NCI-H1092 treated with DMSO at 0.1 percent for 48 hours (cell line): Measurements from ENCODE around the gene DCTPP1.
"Not testable (repeated sequence)": the region's sequence is repeated elsewhere in the genome, so short reads cannot be mapped to it uniquely, and the experiment has no call there.

ENCODE experiments used
- DNase-seq: peaks from one replicate; lab custom pipeline; 2025; lab: John Stamatoyannopoulos, UW

Gene DCTPP1

DNA sequence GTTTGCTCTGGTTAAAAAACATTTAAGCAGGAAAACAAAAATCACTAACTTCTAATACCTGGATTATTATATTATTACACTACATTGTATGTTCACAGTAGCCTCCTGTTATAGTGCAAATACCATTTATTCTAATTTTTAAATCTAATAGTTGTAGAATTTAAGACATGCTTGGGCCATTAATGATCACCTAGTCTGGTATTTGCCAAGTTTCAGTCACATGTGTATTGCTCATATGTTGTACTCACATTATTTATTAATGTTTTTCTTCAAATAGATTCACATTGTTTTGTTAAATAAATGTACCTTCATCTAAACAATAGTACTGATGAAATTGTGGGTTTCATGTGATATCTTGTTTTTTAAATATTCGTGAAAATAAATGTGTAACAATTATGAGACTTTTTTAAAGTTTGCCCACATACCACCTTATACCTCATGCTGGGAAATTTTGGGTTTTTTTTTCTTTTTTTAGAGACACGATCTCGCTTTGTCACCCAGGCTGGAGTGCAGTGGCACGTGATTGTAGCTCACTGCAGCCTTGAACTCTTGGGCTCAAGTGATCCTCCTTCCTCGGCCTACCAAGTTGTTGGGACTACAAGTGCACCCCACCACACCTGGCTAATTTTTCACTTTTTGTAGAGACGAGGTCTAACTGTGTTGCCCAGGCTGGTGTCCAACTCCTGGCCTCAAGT, 16.6 kb downstream of the DCTPP1 start:
- no peak for DNase-seq

DNA sequence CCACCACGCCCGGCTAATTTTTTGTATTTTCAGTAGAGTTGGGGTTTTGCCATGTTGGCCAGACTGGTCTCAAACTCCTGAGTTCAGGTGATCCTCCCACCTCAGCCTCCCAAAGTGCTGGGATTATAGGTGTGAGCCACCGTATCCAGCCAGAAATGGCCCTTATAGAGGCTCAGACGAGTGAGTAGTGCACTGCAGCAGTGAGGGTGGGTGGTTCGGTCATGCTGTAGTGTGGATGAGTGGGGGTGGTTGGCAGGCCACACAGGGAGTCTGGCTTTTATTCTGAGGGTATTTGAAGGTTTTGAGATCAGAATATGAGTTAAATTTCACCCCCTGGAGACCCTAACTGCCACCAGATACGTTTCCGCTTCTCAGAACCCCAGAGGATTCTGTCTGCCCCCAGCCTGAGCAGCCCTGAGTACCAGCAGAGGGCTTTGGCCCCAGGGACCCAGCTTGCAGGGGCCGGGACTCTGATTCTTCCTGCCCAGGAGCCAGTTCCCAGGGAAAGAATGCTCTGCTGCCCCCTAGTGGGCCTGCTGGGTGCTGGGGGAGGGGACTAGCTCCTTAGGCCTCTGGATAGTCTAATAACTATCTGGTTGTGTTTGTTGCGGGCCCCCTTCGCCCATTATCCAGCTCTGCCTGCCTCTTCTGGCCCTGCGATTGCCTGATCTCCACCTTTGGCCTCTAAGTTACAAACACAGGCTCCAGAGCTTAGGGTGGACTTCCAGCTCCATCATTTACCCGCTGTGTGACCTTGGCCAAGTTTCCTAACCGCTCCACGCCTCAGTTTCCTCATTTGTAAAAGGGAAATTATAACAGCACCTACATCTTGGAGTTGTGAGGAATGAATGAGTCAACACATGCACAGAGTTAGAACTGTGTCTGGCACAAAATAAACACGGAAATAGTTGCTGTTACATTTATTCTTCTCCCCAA, 20.4 kb downstream of the DCTPP1 start:
- peak; percentile 82 for DNase-seq

DNA sequence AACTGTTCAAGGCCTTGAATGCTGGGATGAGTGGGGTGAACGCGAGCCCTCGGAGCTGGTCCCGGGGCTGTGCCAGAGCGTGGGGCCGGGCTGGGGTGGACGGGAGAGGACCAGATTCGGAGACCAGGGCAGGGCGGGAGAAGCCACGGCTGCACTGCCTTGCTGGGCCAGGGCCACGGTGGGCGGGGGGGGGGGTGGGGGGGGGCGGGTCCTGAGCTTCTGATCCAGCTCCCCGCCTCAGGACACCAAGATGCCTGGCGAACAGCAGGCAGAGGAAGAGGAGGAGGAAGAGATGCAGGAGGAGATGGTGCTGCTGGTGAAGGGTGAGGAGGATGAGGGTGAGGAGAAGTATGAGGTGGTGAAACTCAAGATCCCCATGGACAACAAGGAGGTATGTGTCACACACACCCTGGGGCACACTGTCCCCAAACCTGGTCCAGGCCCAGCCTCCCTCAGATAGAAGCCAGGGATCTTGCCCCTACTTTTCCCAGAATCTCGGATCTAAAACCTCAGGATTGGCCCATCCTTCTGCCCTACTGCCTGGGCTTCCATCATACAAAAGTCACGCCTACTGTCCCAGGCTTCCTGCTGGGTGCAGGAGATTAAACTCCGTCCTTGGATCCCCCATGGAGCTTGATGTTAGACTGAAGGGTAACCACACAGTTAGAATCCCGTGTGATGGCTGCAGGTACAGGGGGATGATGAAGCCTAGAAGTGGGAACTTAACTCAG, 21.9 kb downstream of the DCTPP1 start:
- DNase-seq, result no peak

DNA sequence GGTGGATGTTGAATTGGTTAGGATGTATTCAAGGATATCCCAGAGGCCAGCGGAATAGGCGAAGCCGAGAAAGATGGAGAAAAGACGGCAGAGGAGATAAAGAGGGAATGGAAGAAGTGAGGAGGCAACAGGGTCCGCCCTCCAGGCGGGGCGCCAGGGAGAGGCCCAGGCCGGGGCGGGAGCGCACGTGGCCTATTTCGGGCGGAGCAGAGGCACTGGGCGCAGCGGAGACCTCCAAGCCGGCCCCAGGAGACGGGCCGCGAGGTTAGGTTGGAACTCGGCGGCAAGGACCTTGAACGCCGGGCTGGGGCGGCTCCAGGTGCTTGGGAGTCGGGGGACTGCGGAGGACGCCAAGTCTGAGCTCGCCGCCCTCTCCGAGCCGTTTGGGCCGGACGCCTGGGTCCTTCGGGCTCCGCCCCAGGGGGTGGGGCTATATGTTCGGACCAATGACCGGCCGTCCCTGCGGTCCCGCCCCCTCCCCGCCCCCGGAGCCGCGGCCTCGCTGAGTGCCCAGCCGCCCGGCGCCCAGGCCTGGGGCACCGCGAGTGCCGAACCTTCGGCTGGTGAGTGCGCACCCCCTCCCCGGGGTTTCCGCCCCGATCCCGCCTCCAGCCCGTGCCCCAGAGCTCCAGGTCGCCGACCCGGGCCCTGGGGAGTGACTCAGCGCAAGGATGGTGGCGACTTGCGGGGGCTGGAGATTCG, 22.6 kb downstream of the DCTPP1 start, which contains the start of gene ZNF771:
TSS of gene ZNF771 (plus strand) at position 505 of the 702 bp plus-strand sequence. CDS start 448 bp downstream, outside the sequence.
- peak; percentile 89 for DNase-seq

DNA sequence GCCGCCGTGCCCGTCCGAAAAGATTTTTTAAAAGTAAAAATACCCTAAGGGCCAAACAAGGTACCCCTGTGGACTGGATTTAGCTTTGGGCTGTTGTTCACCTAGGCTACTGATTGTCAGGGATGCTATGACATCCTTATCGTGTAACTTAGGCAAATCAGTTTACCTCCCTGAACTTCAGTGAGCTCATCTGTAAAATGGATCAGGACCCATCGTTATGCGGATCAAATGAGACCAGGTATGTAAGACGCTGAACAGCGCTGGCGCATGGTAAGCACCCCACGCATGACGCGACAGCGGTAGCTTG, 23.1 kb downstream of the DCTPP1 start:
- DNase-seq, result no peak

DNA sequence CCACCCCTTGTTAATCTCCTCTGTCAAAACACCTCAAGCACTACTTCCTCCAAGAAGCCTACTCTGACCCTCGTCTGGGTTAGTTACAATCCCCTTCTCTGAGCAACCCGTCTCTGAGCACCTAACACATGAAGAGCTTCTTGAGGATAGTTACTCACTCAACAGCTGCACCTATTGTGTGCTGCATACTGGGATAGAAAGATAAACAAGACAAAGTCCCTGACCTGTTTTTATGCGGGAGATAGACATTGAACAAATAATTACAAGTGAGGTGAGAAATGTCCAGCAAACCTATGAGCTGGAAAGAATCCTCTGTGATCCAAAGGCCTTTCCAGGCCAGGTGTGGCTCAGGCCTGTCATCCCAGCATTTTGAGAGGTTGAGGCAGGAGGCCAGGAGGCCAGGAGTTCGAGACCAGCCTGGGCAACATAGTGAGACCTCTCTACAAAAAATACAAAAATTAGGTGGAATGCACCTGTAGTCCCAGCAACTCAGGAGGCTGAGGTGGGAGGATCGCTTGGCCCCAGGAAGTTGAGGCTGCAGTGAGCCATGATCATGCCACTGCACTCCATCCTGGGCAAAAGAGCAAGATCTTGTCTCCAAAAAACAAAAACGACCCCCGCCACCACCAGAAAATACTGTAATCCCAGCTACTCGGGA, 27.9 kb downstream of the DCTPP1 start:
- DNase-seq, result no peak

DNA sequence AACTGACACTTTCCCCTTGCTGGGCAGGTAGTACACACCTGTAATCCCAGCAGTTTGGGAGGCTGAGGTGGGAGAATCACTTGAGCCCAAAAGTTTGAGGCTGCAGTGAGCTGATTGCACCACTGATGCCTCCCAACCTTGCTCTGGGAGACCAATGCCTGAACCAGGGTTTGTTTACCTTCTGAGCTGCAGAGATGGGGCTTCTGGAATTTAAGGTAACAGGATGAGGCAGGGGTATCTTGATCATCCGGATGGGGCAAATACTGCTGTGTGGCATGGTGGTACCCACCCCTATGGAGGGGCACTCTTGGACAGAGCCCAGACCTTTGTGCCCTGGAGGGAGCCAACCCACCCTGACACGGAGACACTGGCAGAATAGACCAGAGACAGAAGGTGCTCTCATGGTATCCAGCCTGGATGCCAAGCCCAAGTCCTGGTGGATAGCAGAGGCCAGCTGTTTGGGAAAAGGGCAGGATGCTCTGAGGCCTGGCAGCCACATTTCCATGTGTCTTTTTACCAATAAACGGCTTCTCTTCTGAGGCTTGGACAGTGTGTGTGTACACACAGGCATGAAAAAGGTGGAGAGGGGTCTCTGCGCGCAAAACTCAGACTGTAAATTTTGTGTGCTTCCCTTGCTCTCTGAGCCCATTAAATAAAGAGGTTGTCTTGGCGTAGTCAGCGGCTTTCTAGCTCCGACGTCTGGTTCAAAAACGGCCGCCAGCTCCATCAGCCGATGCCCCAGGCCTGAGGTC, 30.2 kb downstream of the DCTPP1 start:
- no peak for DNase-seq

DNA sequence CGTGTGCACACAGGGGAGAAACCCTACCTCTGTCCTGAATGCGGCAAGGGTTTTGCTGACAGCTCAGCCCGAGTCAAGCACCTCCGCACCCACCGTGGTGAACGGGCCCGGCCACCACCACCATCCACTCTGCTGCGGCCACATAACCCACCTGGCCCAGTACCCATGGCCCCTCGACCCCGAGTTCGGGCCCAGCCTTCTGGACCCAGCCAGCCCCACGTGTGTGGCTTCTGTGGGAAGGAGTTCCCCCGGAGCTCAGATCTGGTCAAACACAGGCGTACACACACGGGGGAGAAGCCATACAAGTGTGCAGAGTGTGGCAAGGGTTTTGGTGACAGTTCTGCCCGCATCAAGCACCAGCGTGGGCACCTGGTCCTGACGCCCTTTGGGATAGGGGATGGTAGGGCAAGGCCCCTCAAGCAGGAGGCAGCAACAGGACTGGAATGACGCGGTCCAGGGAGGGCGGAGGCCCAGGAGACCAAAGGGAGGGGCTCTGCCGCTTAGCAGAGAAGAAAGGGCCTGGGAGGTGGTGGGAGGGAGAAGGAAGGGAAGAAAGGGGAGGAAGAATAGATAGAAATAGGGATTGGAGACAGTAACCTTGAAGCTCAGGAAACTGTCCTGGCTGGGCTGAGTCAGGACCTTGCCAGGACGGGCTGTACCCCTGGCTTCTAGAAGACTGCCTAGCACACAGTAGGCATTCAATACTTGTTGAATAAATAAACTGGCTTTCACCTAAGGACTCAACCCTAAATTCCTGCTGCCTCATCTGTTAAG, 31.0 kb downstream of the DCTPP1 start:
- no peak for DNase-seq

DNA sequence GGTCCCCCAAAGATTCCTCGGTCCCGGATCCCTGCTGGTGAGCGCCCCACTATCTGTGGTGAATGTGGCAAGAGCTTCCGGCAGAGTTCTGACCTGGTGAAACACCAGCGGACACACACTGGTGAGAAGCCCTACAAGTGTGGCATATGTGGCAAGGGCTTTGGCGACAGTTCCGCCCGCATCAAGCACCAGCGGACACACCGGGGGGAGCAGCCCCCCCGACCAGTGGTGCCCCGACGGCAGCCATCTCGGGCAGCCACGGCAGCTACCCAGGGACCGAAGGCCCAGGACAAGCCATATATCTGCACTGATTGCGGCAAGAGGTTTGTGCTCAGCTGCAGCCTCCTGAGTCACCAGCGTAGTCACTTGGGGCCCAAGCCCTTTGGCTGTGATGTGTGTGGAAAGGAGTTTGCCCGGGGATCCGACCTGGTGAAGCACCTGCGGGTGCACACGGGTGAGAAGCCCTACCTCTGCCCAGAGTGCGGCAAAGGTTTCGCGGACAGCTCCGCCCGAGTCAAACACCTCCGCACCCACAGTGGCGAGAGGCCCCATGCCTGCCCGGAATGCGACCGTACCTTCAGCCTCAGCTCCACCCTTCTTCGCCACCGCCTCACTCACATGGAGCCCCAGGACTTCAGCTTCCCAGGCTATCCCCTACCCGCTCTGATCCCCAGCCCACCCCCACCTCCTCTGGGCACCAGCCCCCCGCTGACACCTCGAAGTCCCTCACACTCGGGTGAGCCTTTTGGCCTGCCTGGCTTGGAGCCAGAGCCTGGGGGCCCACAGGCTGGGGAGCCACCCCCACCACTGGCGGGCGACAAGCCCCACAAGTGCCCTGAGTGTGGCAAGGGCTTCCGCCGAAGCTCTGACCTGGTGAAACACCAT, 31.8 kb downstream of the DCTPP1 start:
- no peak for DNase-seq

DNA sequence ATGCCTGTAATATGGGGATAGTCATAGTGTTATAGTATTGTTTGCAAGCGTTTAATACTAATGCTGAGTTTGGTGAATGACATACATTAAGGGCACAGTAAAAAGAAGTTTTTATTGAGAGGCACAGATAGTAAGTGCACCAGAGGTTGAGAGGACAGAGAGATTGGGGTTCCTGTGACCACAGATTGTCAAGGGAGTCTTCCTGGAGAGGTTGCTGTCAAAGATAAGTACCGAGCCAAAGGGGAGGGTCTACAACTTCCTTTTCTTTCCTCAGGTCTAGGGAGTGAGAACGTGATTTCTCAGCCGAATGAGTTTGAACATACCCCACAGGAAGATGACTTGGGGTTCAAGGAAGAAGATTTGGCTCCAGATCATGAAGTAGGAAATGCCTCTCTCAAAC, 32.8 kb downstream of the DCTPP1 start:
- DNase-seq, result no peak

DNA sequence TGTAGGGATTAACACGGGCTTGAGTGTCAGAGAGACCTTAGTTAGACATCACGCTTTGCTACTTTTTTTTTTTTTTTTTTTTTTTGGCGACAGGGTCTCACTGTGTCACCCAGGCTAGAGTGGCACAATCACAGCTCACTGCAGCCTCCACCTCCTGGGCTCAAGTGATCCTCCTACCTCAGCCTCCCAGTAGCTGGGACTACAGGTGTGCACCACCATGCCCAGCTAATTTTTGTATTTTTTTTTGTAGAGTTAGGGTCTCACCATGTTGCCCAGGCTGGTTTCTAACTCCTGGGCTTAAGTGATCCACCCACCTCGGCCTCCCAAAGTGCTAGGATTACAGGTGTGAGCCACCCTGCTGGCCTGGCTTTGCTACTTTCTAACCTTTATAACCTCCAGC, 33.2 kb downstream of the DCTPP1 start:
- not testable (repeated sequence) for DNase-seq

DNA sequence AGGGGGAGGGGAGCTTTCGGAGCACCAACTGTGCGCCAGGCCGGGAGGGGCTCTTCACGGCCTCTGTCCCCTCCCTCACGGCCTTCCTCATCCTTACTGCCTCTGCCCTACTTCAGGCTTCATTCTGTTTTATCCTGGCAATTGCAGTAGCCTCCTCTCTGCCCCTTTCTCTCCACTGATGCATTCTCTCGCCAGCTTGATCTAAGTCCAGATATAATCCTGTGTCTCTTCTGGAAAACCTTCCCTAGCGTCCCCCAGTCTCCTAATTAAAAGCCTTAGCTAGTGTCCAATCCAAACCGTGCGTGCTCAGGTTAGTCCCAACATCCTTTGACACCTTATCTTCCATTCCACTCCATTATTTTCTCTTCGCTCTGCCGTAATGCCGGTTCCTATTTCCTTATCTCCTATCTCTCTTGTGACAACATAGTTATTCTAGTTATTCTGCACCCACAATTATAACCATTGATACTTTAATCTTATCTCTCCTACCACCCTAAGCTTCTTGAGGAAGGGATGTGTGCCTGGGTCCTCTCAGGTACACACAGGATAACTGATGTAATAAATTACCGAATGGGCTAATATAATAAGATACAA, 33.7 kb downstream of the DCTPP1 start:
- peak; percentile 58 for DNase-seq

DNA sequence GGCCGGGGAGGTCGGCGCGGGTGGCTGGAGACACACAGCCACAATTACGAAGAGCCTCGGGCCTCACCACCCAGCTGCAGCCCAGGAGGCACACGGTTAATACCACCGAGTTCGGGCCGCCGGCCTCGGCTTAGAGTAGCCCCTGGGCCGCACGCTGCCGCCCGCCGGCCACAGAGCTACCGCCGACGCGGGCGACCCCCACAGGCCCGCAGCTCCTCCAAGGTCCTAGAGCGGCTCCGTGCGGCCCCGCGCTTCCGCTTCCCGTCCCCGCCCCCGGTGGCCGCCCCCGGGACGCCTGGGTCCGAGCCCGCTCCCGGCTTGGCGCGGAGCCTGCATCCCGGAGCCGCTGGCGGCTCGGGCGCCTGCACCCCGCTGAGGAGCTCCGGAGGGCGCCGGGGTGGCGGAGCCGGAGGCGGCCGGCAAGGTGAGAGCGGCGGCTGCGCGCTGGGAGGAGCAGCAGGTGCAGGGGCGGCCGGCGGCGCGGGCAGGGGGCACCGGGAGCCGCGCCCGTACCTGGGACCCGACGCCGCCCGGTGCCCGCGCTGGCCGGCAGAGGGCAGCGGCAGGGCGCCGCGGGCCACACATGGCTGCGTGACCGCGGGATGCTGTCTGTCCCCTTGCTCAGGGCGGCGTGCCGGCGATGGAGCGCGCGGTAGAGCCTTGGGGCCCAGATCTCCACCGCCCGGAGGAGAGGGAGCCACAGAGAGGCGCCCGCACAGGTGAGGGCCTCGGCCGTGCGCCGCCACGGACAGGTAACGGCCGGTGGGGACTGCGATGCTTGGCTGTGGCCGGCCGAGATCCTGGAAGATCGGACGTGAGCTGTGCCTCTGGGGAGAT, 34.5 kb downstream of the DCTPP1 start, which contains the start of gene ZNF48:
TSS of gene ZNF48 (plus strand) at position 266 of the 837 bp plus-strand sequence. CDS start at position 641, 375 bp downstream.
- peak; percentile 90 for DNase-seq

DNA sequence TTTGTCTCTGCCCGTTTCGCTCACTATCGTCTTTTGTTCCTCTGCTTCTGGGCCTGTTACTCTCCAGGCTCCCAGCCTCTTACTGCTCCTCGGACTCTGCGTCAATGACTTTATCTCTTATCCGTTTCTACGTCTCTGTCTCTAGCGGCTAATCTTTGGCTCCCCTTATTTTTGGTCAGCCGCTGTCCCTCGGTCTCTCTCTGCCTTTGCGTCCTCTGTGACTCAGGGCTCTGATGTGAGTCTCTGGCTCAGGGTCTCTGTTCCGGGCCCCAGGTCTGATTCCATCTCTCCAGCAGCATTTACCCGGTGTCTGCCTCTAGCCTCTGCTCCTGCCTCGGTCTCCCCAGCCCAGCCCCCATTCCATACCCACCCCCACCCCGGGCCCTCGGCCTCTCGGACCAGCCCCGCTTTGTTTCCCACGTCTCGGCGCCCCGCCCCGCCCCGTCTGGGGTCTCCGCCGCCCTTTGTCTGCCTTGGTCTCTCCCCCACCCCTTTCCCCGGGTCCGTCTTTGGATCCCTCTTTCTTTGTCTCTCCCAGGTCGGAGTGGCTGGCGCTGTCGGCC, 35.2 kb downstream of the DCTPP1 start:
- DNase-seq, result peak; percentile 58

DNA sequence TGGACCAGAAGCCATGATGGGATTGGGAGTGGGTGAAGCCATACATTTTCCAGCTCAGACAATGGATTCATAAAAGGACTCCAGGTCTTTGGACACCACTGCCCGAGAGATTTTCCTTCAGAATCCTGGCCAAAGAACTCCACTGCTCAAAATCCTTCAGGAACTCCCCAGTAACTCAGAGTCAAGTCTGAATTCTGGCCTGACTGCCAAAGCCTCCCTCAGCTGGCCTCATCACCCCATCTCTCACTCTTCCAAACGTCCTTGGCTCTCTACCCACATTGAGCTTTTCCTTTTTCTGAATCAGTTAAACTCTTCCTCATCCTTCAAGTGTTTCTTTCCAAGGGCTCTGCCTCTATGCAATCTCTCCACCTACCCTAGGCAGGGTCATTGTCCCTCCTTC, 46.3 kb downstream of the DCTPP1 start:
- DNase-seq, result no peak

DNA sequence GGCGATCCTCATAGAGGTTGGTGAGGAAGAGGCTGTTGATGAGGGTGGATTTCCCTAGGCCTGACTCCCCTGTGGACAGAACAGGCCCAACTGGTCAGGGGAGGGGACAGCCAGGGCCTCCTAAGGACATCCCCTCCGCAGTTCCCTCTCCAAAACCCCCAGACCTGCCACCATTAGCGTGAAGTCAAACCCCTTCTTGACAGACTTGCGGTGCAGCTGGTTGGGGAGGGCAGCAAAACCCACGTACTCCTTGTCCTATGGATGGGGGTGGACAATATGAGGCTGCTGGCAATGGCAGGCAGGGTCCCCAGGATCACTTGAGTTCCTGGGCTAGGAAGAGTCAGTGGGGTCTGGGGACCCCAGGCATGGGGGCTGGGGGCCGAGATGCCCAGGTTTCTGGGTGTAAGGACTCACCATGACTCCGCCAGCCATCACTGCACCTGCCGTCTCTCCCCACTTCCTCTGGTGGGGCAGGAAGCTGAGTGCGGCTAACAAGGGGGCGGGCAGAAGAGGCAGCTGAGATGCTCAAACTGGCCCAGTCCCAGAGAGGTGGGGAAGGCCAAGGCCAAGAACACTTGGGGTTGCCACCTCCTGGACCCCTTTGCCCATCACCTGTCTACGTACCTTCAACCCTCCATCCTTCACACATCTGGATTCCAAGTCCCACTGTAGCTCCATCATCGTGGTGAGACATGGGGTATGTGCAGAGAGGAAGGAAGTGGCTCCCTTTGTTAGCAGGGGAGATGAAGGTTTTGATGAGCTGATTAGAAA, 47.5 kb downstream of the DCTPP1 start, which contains the start of gene SEPTIN1:
TSS of gene SEPTIN1 (minus strand) at position 451 of the 771 bp plus-strand sequence. CDS start at position 432, 19 bp downstream.
- no peak for DNase-seq
